Epithelial cell of proximal tubule (primary cell): ENCODE results near the gene GPR15LG. TPM values are rescaled to one million over a fixed set of nuclear protein-coding genes. Genes with fewer than 3 reads are reported as not detected.
"Not testable (repeated sequence)": the region's sequence is repeated elsewhere in the genome, so short reads cannot be mapped to it uniquely, and the experiment has no call there.

Experiments used
- DNase-seq: peaks from one replicate; pipeline ENCODE4 v3.0.0-alpha.2; 2011; ENCODE audit warnings: low read depth
- H3K4me3 ChIP-seq: 2 replicates; pipeline ENCODE4 v1.5.1; 2011; ENCODE audit warnings: low read depth, mild to moderate bottlenecking, low read length
- CTCF ChIP-seq: conservative IDR thresholded peaks from 2 replicates; pipeline ENCODE4 v1.5.1; 2012; ENCODE audit warnings: low read depth, mild to moderate bottlenecking, low read length
- total RNA-seq: library from RNA; depleted of rRNA; stranded (reverse); fragments of >200 nt; gene quantifications from 2 replicates; pipeline ENCODE4 v1.2.3, GENCODE V29; 2015

Gene GPR15LG
- total RNA-seq, result 1.0 TPM in 1 of 2 replicates, not detected in the other

- TF ChIP-seq CTCF, result no peak
- no peak within 1 kb of the TSS for H3K4me3 ChIP-seq
- no peak for DNase-seq
These were observed at the start of gene GPR15LG for GRCh38 chr10:84173501-84173929. Gene GPR15LG, plus strand, starts transcription at chr10:84173801. Its CDS starts 51 bp downstream, at chr10:84173852.

GRCh38 chr10:84125910-84126784, 47.5 kb upstream of the GPR15LG start:
- not testable (repeated sequence) for DNase-seq, H3K4me3 ChIP-seq

- TF ChIP-seq CTCF, result no peak
- no peak overlapping the region for H3K4me3 ChIP-seq
- DNase-seq, result no peak
These were observed 46.8 kb upstream of the GPR15LG start for GRCh38 chr10:84126785-84127167.

- TF ChIP-seq CTCF, result no peak
- DNase-seq, result no peak
- no peak overlapping the region for H3K4me3 ChIP-seq
These were observed 37.8 kb upstream of the GPR15LG start for GRCh38 chr10:84135836-84136235.

GRCh38 chr10:84137811-84138210, 35.8 kb upstream of the GPR15LG start:
- no peak for TF ChIP-seq CTCF
- DNase-seq, result no peak
- no peak overlapping the region for H3K4me3 ChIP-seq

GRCh38 chr10:84138478-84139125, 35.0 kb upstream of the GPR15LG start:
- no peak for DNase-seq
- no peak for TF ChIP-seq CTCF
- H3K4me3 ChIP-seq, result peak overlapping the region; percentile 83

- H3K4me3 ChIP-seq, result peak within 1 kb of the TSS; percentile 83
- TF ChIP-seq CTCF, result peak; percentile 38
- peak; percentile 83 for DNase-seq
These were observed 34.2 kb upstream of the GPR15LG start, which contains the start of gene GHITM for GRCh38 chr10:84139126-84140035. Gene GHITM, plus strand, starts transcription at chr10:84139509. Its CDS starts 1,992 bp downstream, at chr10:84141501.
